H1 (cell line): ENCODE measurements around the gene HTRA2. TPM values are rescaled to one million over a fixed set of nuclear protein-coding genes. Genes with fewer than 3 reads are reported as not detected.

Experiments
- CTCF ChIA-PET: fragments of 300-600 bp; sonication (Branson Sonifier 250); formaldehyde crosslinking; loops from one replicate; lab custom pipeline; 2021; ENCODE audit not compliant: partially characterized antibody; lab: Charles Lee
- POLR2A ChIA-PET: fragments of 300-600 bp; sonication (Branson Sonifier 250); formaldehyde crosslinking; loops from one replicate; lab custom pipeline; 2021; ENCODE audit warnings: inconsistent platforms; ENCODE audit not compliant: partially characterized antibody; lab: Charles Lee
- DNase-seq, 2 experiments: peaks; one replicate each; pipeline versions ENCODE4 v3.0.0 to v3.0.0-alpha.2; 2010 to 2022; ENCODE audit warnings: low spot score in 2 of 2, low read depth in 1 of 2, mixed read lengths in 1 of 2
- FAIRE-seq: peaks from 2 replicates; lab custom pipeline; 2011; peaks lifted over from hg19 to GRCh38; lab: Jason Lieb, UNC
- H2AFZ ChIP-seq: 2 replicates; pipeline ENCODE4 v1.8.1; 2012; ENCODE audit warnings: low read length, inconsistent platforms
- H2AK5ac ChIP-seq: 2 replicates; pipeline ENCODE4 v1.6.1; 2013; ENCODE audit warnings: low read depth, low read length
- H2BK120ac ChIP-seq: replicated peaks from 2 replicates; pipeline ENCODE3; 2013; ENCODE audit warnings: low read depth, low read length, inconsistent platforms
- H2BK12ac ChIP-seq: 2 replicates; pipeline ENCODE4 v1.6.1; 2013; ENCODE audit warnings: low read depth, low read length
- H2BK15ac ChIP-seq: 2 replicates; pipeline ENCODE4 v1.6.1; 2013; ENCODE audit warnings: low read length
- H2BK20ac ChIP-seq: 2 replicates; pipeline ENCODE4 v1.6.1; 2013; ENCODE audit warnings: low read length
- H2BK5ac ChIP-seq: 2 replicates; pipeline ENCODE4 v1.6.1; 2013; ENCODE audit warnings: low read depth, low read length
- H3K14ac ChIP-seq: 2 replicates; pipeline ENCODE4 v1.6.1; 2013; ENCODE audit warnings: inconsistent platforms; ENCODE audit not compliant: insufficient read length
- H3K18ac ChIP-seq: 2 replicates; pipeline ENCODE4 v1.6.1; 2013; ENCODE audit warnings: low read length; ENCODE audit errors: extremely low read depth
- H3K23ac ChIP-seq: 2 replicates; pipeline ENCODE4 v1.6.1; 2013; ENCODE audit warnings: inconsistent platforms; ENCODE audit not compliant: insufficient read length
- H3K23me2 ChIP-seq: 2 replicates; pipeline ENCODE4 v1.6.1; 2013; ENCODE audit warnings: low read depth, low read length
- H3K27ac ChIP-seq: 2 replicates; pipeline ENCODE4 v1.6.1; 2011; ENCODE audit warnings: low read depth, low read length, inconsistent platforms
- H3K27me3 ChIP-seq, 4 experiments: replicated peaks in 1 of 4; 1 replicate in 1 of 4; 2 replicates in 3 of 4; pipeline versions ENCODE4 v1.6.1 to v1.8.1; 2011 to 2013; ENCODE audit warnings: low read length in 3 of 4, mild to moderate bottlenecking in 3 of 4, inconsistent platforms in 2 of 4, mixed read lengths in 2 of 4, moderate library complexity in 1 of 4; ENCODE audit not compliant: control insufficient read depth in 3 of 4, insufficient read depth in 3 of 4; ENCODE audit errors: extremely low read depth in 1 of 4
- H3K36me3 ChIP-seq, 4 experiments: 2 replicates each; pipeline versions ENCODE4 v1.6.1 to v1.8.1; 2011 to 2013; ENCODE audit warnings: mild to moderate bottlenecking in 4 of 4, low read length in 3 of 4, moderate library complexity in 2 of 4, control low read depth in 1 of 4, inconsistent platforms in 1 of 4; ENCODE audit not compliant: insufficient read depth in 4 of 4, control insufficient read depth in 2 of 4
- H3K4ac ChIP-seq: replicated peaks from 2 replicates; pipeline ENCODE3; 2013; ENCODE audit warnings: low read length, low read depth, mixed read lengths, inconsistent platforms; ENCODE audit not compliant: insufficient read length
- H3K4me1 ChIP-seq, 4 experiments: replicated peaks in 1 of 4; 1 replicate in 1 of 4; 2 replicates in 3 of 4; pipeline versions ENCODE4 v1.6.1 to v1.8.1; 2011 to 2013; ENCODE audit warnings: low read length in 3 of 4, inconsistent platforms in 2 of 4, mixed read lengths in 1 of 4; ENCODE audit not compliant: insufficient read depth in 4 of 4, control insufficient read depth in 3 of 4
- H3K4me2 ChIP-seq, 2 experiments: 2 replicates each; pipeline versions ENCODE4 v1.6.1 to v1.8.1; 2011 to 2013; ENCODE audit warnings: low read depth in 2 of 2, low read length in 2 of 2, control low read depth in 1 of 2, inconsistent platforms in 1 of 2, mild to moderate bottlenecking in 1 of 2; ENCODE audit not compliant: insufficient read depth in 1 of 2
- H3K4me3 ChIP-seq, 4 experiments: fragments of 200-600, 300-600 bp in 1 of 4; sonication (generic), shearing (Covaris generic), sonication (Bioruptor Twin) in 1 of 4; 2 replicates each; pipeline versions ENCODE4 v1.5.1 to v1.8.1; 2011 to 2016; ENCODE audit warnings: low read length in 4 of 4, low read depth in 3 of 4, control low read depth in 2 of 4, inconsistent platforms in 2 of 4, mild to moderate bottlenecking in 2 of 4, mixed read lengths in 1 of 4, moderate library complexity in 1 of 4; ENCODE audit not compliant: insufficient read depth in 2 of 4; ENCODE audit errors: extremely low read depth in 1 of 4
- H3K56ac ChIP-seq: replicated peaks from 2 replicates; pipeline ENCODE3; 2013; ENCODE audit warnings: low read depth, mild to moderate bottlenecking, mixed read lengths, low read length, inconsistent platforms; ENCODE audit not compliant: insufficient read length
- H3K79me1 ChIP-seq: 2 replicates; pipeline ENCODE4 v1.6.1; 2013; ENCODE audit warnings: low read depth, low read length, control low read depth
- H3K79me2 ChIP-seq, 2 experiments: 2 replicates each; pipeline versions ENCODE4 v1.6.1 to v1.8.1; 2012 to 2013; ENCODE audit warnings: low read length in 2 of 2, mild to moderate bottlenecking in 2 of 2, inconsistent platforms in 1 of 2; ENCODE audit not compliant: insufficient read depth in 2 of 2, control insufficient read depth in 1 of 2
- H3K9ac ChIP-seq, 4 experiments: replicated peaks in 1 of 4; 1 replicate in 1 of 4; 2 replicates in 3 of 4; pipeline versions ENCODE4 v1.6.1 to v1.8.1; 2011 to 2013; ENCODE audit warnings: low read depth in 3 of 4, low read length in 3 of 4, control low read depth in 2 of 4, mild to moderate bottlenecking in 2 of 4, moderate library complexity in 2 of 4, inconsistent platforms in 1 of 4; ENCODE audit errors: extremely low read depth in 1 of 4
- H3K9me3 ChIP-seq, 2 experiments: 2 replicates each; pipeline versions ENCODE4 v1.6.1 to v1.8.1; 2012 to 2013; ENCODE audit warnings: mild to moderate bottlenecking in 2 of 2, moderate library complexity in 2 of 2, control low read depth in 1 of 2, inconsistent platforms in 1 of 2, low read depth in 1 of 2, low read length in 1 of 2, mixed read lengths in 1 of 2; ENCODE audit not compliant: insufficient read depth in 2 of 2
- H4K20me1 ChIP-seq, 2 experiments: replicated peaks in 1 of 2; 2 replicates each; pipeline versions ENCODE3 to v1.8.1; 2011 to 2013; ENCODE audit warnings: inconsistent platforms in 2 of 2, low read length in 2 of 2, mild to moderate bottlenecking in 1 of 2; ENCODE audit not compliant: insufficient read depth in 2 of 2, control insufficient read depth in 1 of 2
- H4K5ac ChIP-seq: 2 replicates; pipeline ENCODE4 v1.6.1; 2013; ENCODE audit warnings: low read length, low read depth, mixed read lengths, inconsistent platforms; ENCODE audit not compliant: insufficient read length
- H4K8ac ChIP-seq: 2 replicates; pipeline ENCODE4 v1.8.0; 2013; ENCODE audit warnings: mild to moderate bottlenecking, moderate library complexity, low read length, inconsistent platforms; ENCODE audit not compliant: insufficient read depth; ENCODE audit errors: extremely low read depth
- H4K91ac ChIP-seq: replicated peaks from 2 replicates; pipeline ENCODE3; 2013; ENCODE audit warnings: low read length, mixed read lengths, inconsistent platforms; ENCODE audit not compliant: insufficient read length
- BCL11A ChIP-seq, 2 experiments: IDR thresholded peaks; one replicate each; pipeline ENCODE4 v1.6.1; 2011; ENCODE audit warnings: low read depth in 2 of 2, low read length in 2 of 2, mild to moderate bottlenecking in 2 of 2
- CBX8 ChIP-seq: fragments of 300-800, 300-1000 bp; sonication (generic); IDR thresholded peaks from 2 replicates; pipeline ENCODE4 v1.7.1; 2016; ENCODE audit warnings: low read depth, low read length, borderline replicate concordance
- CHD1 ChIP-seq: IDR thresholded peaks from 2 replicates; pipeline ENCODE4 v1.6.1; 2012; ENCODE audit warnings: low read depth, low read length, improper control_type of control experiment
- CHD2 ChIP-seq: IDR thresholded peaks from 2 replicates; pipeline ENCODE4 v1.6.1; 2012; ENCODE audit warnings: low read length, improper control_type of control experiment
- EZH2 ChIP-seq: fragments of 200-600 bp; sonication (generic); IDR thresholded peaks from 2 replicates; pipeline ENCODE4 v1.7.1; 2012; ENCODE audit warnings: low read depth, mild to moderate bottlenecking, moderate library complexity, low read length, inconsistent platforms; ENCODE audit not compliant: severe bottlenecking
- PHF8 ChIP-seq: fragments of 200-600 bp; sonication (generic); conservative IDR thresholded peaks from 2 replicates; pipeline ENCODE4 v1.7.1; 2012; ENCODE audit warnings: low read depth, mild to moderate bottlenecking, inconsistent platforms, low read length, moderate library complexity
- POLR2A ChIP-seq, 2 experiments: IDR thresholded peaks; 1 replicate in 1 of 2; 2 replicates in 1 of 2; pipeline ENCODE4 v1.6.1; 2011; ENCODE audit warnings: low read depth in 2 of 2, low read length in 2 of 2, mild to moderate bottlenecking in 2 of 2; ENCODE audit errors: control extremely low read depth in 1 of 2
- polyA plus RNA-seq, 7 experiments: library from polyadenylated mRNA; depleted of rRNA in 3 of 7; stranded (reverse) in 5 of 7; unstranded in 2 of 7; fragments of >200 nt in 5 of 7; fragments of 200-250 nt in 2 of 7; gene quantifications; 1 replicate in 5 of 7; 2 replicates in 1 of 7; 4 replicates in 1 of 7; pipeline versions ENCODE4 v1.2.1 to v1.2.3, GENCODE V29; 2011 to 2013; ENCODE audit warnings: missing spikeins in 2 of 7, mixed read lengths in 2 of 7
- total RNA-seq: library from RNA; stranded (reverse); fragmentation: NEBNext Ultra II Directional; extraction: Animal tissue kit (Norgen Biotek cat#: 25700); gene quantifications from 2 replicates; pipeline ENCODE4 v1.2.1, GENCODE V29; 2021

The HTRA2 gene
- total and polyA plus RNA-seq, 2 of the 8 experiments (the other 6 are each of a cell fraction or from before 2014, with no cell fraction given) = 21.6 to 37.6 TPM

DNA sequence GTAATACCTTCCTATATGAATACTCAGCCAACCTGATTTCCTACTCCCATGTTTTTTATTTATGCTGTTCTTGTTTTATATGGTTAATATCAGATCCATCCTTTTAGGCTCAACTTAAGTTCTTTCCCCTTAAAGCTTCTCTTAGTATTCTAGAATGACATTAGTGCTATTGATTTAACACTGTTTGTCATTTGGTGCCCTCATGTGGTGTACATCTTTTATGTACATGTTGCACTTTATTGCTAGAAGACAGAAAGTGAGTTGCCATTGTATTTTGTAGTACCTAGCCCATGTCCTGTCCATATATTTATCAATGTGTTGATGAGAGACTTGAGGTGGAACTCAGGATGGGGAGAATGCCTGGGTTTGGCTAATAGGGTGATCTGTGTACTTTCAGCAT is 2.5 kb downstream of the HTRA2 start:
- H3K9me3 ChIP-seq = no peaks in the 10 kb centered on the region
- peaks cover 0 to 18% of the 10 kb centered on the region in 2 experiments; a peak in 2 of 4 replicates for H3K79me2 ChIP-seq
- ChIA-PET CTCF (interaction anchor here (0.7 to 7.0 kb wide), 8 partner anchors 28 to 55 kb away, joined by 3 to 53 read pairs (median 5); partner anchors contain the start of genes CCDC142 and TTC31), POLR2A (interaction anchor here (1.3 to 5.9 kb wide), 4 partner anchors 12 to 43 kb away, joined by 3 to 73 read pairs (median 24); partner anchors contain the start of gene LBX2)
- H3K4ac ChIP-seq = no peak overlapping the region
- no peak overlapping the region for H2BK5ac ChIP-seq
- no peak overlapping the region for H2BK120ac ChIP-seq
- peaks cover 10% of the 10 kb centered on the region for H3K79me1 ChIP-seq
- no peak overlapping the region for H2BK12ac ChIP-seq
- H3K27ac ChIP-seq = no peak overlapping the region
- H3K36me3 ChIP-seq = peaks cover 2 to 22% (median 16%) of the 10 kb centered on the region in 4 experiments; a peak in 7 of 8 replicates
- no peak overlapping the region for H2BK15ac ChIP-seq
- no peak overlapping the region for H3K56ac ChIP-seq
- H2AK5ac ChIP-seq = no peak overlapping the region
- no peak overlapping the region for H4K8ac ChIP-seq
- no peaks in the 10 kb centered on the region; a peak in 1 of 7 replicates for H3K27me3 ChIP-seq
- no peak overlapping the region for H3K18ac ChIP-seq
- H3K14ac ChIP-seq = no peak overlapping the region
- peaks cover 9% of the 10 kb centered on the region; the same call in 1 of the 2 replicates for H3K23me2 ChIP-seq
- no peak overlapping the region for H2AFZ ChIP-seq
- no peak overlapping the region for H4K91ac ChIP-seq
- FAIRE-seq = no peak
- H3K4me2 ChIP-seq = no peak overlapping the region
- no peak for DNase-seq
- no peak overlapping the region for H3K9ac ChIP-seq
- no peak overlapping the region for H2BK20ac ChIP-seq
- H4K20me1 ChIP-seq = peaks cover 6 to 11% of the 10 kb centered on the region in 2 experiments
- no peak overlapping the region for H3K4me3 ChIP-seq
- H4K5ac ChIP-seq = no peak overlapping the region
- H3K4me1 ChIP-seq = peaks cover 4 to 13% (median 6%) of the 10 kb centered on the region in 4 experiments; a peak in 6 of 7 replicates
- no peak overlapping the region for H3K23ac ChIP-seq
- TF ChIP-seq POLR2A (IDR thresholded peaks at IDR 0.05; ENCODE audit: control extremely low read depth in 1 of 2, low read depth in 2 of 2, low read length in 2 of 2) = no peak
- no peak for TF ChIP-seq CHD2
- TF ChIP-seq BCL11A (IDR thresholded peaks at IDR 0.05; ENCODE audit: low read depth in 2 of 2, low read length in 2 of 2) = no peak
- TF ChIP-seq PHF8 = no peak
- no peak for TF ChIP-seq CBX8
- no peak for TF ChIP-seq EZH2
- no peak for TF ChIP-seq CHD1
